Stimulated activated CD8-positive, alpha-beta memory T cell treated with anti-CD3 and anti-CD28 coated beads, Interleukin-2, amount 100 ng/mL, for 48 hours (primary cell): ENCODE data around the gene RBM23.

Source experiments
- DNase-seq, 2 donors: peaks; one replicate each; pipeline ENCODE4 v3.0.0-alpha.2; 2020; ENCODE audit warnings: low read depth in 2 of 2

The RBM23 gene

DNA sequence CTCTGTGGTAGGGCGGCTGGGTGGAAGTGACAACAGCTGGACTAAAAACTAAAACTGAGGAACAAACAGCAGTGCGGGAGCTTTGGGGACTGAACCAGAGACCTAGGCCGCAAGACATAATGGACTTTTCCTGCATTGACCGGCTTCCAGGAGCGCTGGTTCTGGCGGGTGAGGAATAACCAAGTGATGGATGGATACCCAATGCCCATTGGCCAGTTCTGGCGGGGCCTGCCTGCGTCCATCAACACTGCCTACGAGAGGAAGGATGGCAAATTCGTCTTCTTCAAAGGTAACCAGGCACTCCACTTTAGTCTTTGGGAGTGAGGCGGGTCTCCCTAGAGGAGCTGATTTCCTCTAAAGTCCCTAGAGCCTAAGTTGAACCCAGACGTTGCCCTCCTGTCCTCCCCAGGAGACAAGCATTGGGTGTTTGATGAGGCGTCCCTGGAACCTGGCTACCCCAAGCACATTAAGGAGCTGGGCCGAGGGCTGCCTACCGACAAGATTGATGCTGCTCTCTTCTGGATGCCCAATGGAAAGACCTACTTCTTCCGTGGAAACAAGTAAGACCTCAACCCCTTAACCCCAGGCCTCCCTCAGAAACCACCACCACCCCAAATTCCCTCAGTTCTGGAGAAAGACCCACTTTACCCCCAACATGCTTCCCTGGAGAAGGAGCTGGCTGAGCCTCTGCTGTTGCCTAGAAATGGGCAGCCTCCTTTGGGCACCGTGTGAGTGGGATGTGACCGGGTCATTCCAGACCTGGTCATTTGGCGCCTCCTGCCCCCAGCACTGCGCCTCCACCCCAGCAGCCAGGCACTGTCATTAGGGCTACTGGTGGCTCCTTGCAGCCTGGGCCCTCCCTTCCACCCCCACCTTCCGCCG, 74.5 kb downstream of the RBM23 start:
- no peak for DNase-seq
